Measurements from ENCODE around the gene PDZD2.

The PDZD2 gene

DNA sequence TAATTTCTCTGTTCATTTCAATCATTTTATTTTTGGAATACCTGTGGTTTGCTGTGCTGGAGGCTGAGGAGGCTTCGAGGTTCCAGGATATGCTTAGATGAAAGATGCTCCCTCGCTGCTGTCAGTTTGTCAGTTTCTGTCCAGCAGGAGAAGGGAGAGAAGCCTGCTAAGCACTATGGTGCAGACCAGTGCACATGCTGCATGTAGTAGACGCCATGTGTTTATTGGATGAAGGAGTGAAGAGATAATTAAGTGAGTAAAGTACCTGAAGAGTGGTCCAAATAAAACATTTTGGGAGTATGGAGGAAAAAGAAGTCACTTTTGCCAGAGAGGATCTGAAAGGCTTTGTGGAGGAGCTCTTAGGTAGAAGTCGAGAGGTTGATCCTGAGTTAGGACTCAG, 2.1 kb downstream of the PDZD2 start:
- no peak for DNase-seq (ENCODE audit: low spot score)
- in situ Hi-C loops (cut with MboI; ENCODE audit: low sequenced_read_pairs, unreplicated experiment) = no loop called here
- TF ChIP-seq, protein P1, sequence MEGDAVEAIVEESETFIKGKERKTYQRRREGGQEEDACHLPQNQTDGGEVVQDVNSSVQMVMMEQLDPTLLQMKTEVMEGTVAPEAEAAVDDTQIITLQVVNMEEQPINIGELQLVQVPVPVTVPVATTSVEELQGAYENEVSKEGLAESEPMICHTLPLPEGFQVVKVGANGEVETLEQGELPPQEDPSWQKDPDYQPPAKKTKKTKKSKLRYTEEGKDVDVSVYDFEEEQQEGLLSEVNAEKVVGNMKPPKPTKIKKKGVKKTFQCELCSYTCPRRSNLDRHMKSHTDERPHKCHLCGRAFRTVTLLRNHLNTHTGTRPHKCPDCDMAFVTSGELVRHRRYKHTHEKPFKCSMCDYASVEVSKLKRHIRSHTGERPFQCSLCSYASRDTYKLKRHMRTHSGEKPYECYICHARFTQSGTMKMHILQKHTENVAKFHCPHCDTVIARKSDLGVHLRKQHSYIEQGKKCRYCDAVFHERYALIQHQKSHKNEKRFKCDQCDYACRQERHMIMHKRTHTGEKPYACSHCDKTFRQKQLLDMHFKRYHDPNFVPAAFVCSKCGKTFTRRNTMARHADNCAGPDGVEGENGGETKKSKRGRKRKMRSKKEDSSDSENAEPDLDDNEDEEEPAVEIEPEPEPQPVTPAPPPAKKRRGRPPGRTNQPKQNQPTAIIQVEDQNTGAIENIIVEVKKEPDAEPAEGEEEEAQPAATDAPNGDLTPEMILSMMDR (IDR thresholded peaks at IDR 0.05; ENCODE audit: borderline replicate concordance, control extremely low read depth, extremely low read depth, insufficient read depth, missing control alignments) = no peak

DNA sequence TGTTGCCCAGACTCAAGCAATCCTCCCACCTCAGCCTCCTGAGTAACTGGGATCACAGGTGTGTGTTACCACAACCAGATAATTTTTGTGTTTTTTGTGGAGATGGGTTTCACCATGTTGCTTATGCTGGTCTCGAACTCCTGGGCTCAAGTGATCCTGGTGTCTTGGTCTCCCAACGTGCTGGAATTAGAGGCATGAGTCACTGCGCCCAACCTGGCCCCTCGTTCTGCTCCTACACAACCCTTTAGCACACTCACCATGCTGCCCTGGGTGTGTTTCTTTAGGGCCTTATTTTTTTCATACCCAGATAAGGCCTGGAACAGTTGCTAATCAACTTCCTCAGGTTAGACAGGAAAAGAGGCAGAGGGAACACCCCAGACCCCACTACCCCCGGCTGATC, 2.6 kb downstream of the PDZD2 start:
- in situ Hi-C loops (cut with MboI; ENCODE audit: low sequenced_read_pairs, unreplicated experiment) = no loop called here
- TF ChIP-seq, protein P1 (IDR thresholded peaks at IDR 0.05; ENCODE audit: borderline replicate concordance, control extremely low read depth, extremely low read depth, insufficient read depth, missing control alignments) = no peak
- DNase-seq (ENCODE audit: low spot score) = no peak

DNA sequence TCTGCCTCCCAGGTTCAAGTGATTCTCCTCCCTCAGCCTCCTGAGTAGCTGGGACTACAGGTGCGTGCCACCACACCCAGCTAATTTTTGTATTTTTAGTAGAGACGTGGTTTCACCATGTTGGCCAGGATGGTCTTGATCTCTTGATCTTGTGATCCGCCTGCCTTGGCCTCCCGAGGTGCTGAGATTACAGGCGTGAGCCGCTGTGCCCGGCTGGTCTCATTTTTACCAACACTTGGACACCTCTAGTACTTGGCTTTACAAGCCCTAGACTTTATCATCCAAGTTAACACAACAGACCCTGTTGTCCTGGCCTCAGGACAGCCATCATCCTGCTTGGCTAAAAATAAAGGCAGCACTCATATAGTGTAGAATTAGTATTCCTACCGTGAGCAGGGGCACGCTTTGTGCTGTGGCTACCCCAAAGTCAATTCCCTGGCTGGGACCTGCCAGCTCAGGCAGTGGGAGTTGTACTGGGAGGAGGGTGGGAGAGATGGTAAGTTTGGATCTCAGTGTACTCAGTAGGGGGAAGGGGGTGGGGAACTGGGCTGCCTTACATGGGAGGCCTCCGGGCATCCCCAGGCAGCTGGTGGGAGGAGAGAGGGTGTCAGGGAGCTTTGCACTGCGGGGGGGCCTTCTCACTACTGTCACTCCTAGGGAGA, 6.6 kb downstream of the PDZD2 start:
- in situ Hi-C loops (cut with MboI; ENCODE audit: low sequenced_read_pairs, unreplicated experiment) = no loop called here
- DNase-seq (ENCODE audit: low spot score) = no peak
- TF ChIP-seq, protein P1 (IDR thresholded peaks at IDR 0.05; ENCODE audit: borderline replicate concordance, control extremely low read depth, extremely low read depth, insufficient read depth, missing control alignments) = no peak

DNA sequence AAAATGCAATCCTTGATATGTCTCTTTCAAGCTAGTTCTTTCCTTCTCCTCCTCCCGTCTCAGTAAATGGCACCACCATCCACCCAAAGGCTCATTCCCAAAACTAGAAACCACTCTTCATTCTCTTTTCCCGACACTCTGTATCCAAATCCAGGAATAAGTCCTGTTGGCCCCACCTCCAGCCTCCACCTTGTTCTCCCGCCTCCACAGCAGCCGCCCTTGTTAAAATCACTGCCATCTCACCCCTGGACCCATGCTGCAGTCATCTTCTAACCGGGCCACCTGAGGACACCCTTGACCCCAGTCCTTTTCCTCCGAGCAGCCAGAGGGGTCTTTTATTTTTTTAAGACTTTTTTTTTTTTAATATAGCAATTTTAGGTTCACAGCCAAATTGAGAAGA, 9.4 kb downstream of the PDZD2 start:
- no peak for DNase-seq (ENCODE audit: low spot score)
- in situ Hi-C loops (cut with MboI; ENCODE audit: low sequenced_read_pairs, unreplicated experiment) = no loop called here
- TF ChIP-seq, protein P1 (IDR thresholded peaks at IDR 0.05; ENCODE audit: borderline replicate concordance, control extremely low read depth, extremely low read depth, insufficient read depth, missing control alignments) = no peak

DNA sequence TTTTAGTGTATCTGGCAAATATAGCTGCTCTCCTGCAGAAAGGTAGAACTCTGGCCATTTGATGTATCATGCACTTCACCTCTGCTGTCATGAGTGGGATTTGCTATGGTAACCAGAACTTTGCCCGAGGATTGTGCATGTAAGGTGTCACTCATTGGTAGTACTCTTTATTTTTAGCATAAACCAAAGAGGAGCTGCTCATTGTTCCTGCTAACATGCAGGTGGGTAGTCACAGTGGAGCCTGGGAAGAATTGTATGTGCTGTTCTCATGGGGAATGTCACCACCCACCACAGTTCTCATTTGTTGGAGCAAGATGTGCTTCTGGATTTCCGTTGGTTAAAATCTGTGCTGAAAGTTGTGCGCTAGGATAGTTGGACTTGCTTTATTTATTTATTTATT, 12.3 kb downstream of the PDZD2 start:
- TF ChIP-seq, protein P1 (IDR thresholded peaks at IDR 0.05; ENCODE audit: borderline replicate concordance, control extremely low read depth, extremely low read depth, insufficient read depth, missing control alignments) = no peak
- no peak for DNase-seq (ENCODE audit: low spot score)
- in situ Hi-C loops (cut with MboI; ENCODE audit: low sequenced_read_pairs, unreplicated experiment) = no loop called here

DNA sequence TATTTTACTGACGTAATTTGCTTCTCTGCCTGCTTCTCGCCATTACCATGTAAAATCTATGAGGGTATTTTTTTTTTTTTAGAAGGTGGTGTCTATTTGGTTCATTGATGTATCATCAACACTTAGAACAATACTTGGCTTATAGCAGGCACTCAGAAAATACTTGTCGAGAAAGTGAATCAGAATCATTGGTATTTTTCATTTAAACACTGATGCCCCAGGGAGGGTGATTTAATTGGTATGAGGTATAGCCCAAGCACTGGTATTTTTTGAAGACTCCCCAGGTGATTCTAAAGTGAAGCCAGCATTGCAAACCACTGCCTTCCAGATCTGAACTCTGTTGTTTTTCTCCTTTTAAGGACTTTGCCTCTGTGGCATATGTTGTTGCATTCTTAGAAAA, 16.6 kb downstream of the PDZD2 start:
- TF ChIP-seq, protein P1 (IDR thresholded peaks at IDR 0.05; ENCODE audit: borderline replicate concordance, control extremely low read depth, extremely low read depth, insufficient read depth, missing control alignments) = no peak
- in situ Hi-C loops (cut with MboI; ENCODE audit: low sequenced_read_pairs, unreplicated experiment) = no loop called here
- no peak for DNase-seq (ENCODE audit: low spot score)
